HEK293 (cell line): ENCODE measurements around the gene ZNF804A.

Experiments used
- ZFP37 ChIP-seq: fragments of 450-650 bp; formaldehyde crosslinking; IDR thresholded peaks from 2 replicates; pipeline ENCODE4 v1.5.1; 2016; ENCODE audit warnings: missing biosample characterization, missing genetic modification characterization
- ZNF24 ChIP-seq: fragments of 450-650 bp; formaldehyde crosslinking; IDR thresholded peaks from 2 replicates; pipeline ENCODE4 v1.5.1; 2016; ENCODE audit warnings: missing biosample characterization, missing genetic modification characterization
- ZNF629 ChIP-seq: fragments of 450-650 bp; formaldehyde crosslinking; IDR thresholded peaks from 2 replicates; pipeline ENCODE4 v1.5.1; 2017; ENCODE audit warnings: missing biosample characterization, missing genetic modification characterization
- TF ChIP-seq, protein P1 (sequence below): fragments of 450-650 bp; formaldehyde crosslinking; IDR thresholded peaks from 2 replicates; pipeline ENCODE4 v1.5.1; 2016; ENCODE audit warnings: missing biosample characterization, missing genetic modification characterization

- TF ChIP-seq ZNF629 (tag by site-specific recombination) (no peak), ZFP37 (tag by site-specific recombination) (no peak), ZNF24 (tag by site-specific recombination) (no peak)
- TF ChIP-seq, protein P1, sequence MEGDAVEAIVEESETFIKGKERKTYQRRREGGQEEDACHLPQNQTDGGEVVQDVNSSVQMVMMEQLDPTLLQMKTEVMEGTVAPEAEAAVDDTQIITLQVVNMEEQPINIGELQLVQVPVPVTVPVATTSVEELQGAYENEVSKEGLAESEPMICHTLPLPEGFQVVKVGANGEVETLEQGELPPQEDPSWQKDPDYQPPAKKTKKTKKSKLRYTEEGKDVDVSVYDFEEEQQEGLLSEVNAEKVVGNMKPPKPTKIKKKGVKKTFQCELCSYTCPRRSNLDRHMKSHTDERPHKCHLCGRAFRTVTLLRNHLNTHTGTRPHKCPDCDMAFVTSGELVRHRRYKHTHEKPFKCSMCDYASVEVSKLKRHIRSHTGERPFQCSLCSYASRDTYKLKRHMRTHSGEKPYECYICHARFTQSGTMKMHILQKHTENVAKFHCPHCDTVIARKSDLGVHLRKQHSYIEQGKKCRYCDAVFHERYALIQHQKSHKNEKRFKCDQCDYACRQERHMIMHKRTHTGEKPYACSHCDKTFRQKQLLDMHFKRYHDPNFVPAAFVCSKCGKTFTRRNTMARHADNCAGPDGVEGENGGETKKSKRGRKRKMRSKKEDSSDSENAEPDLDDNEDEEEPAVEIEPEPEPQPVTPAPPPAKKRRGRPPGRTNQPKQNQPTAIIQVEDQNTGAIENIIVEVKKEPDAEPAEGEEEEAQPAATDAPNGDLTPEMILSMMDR (tag by site-specific recombination), result no peak
Observed at GRCh38 chr2:184598002-184598315, 370 bp upstream of the ZNF804A start.
